GM12878 (cell line): ENCODE results near the gene FOXD2.

Source experiments
- CTCF ChIP-seq, 3 experiments: IDR thresholded peaks in 2 of 3; conservative IDR thresholded peaks in 1 of 3; 2 replicates each; pipeline ENCODE4 v1.5.1; 2011; ENCODE audit warnings: low read depth in 3 of 3, low read length in 3 of 3, mild to moderate bottlenecking in 3 of 3, control low read depth in 2 of 3, moderate library complexity in 2 of 3, inconsistent platforms in 1 of 3, mixed read lengths in 1 of 3; ENCODE audit not compliant: control insufficient read depth in 2 of 3, insufficient read depth in 1 of 3; ENCODE audit errors: extremely low read depth in 1 of 3
- MAX ChIP-seq: IDR thresholded peaks from 2 replicates; pipeline ENCODE4 v1.6.1; 2012; ENCODE audit warnings: low read depth, low read length, improper control_type of control experiment
- YY1 ChIP-seq: IDR thresholded peaks from 2 replicates; pipeline ENCODE4 v1.6.1; 2011; ENCODE audit warnings: low read depth, mild to moderate bottlenecking, low read length

GRCh38 chr1:47442842-47443529 lies 5.1 kb downstream of the FOXD2 start:
- TF ChIP-seq CTCF (IDR thresholded peaks at IDR 0.05 in 2 of 3, conservative IDR thresholded peaks at IDR 0.05 in 1 of 3; ENCODE audit: control insufficient read depth in 2 of 3, extremely low read depth in 1 of 3, insufficient read depth in 1 of 3, low read depth in 3 of 3, low read length in 3 of 3) = no peak
- no peak for TF ChIP-seq MAX
- TF ChIP-seq YY1 = no peak
